HEK293 (cell line): ENCODE measurements around the gene COL18A1.

Experiments
- KLF10 ChIP-seq: fragments of 450-650 bp; IDR thresholded peaks from 2 replicates; pipeline ENCODE4 v1.5.1; 2018; ENCODE audit warnings: missing biosample characterization, mild to moderate bottlenecking, missing genetic modification characterization
- MEIS1 ChIP-seq: sonication (generic); formaldehyde crosslinking; IDR thresholded peaks from 2 replicates; pipeline ENCODE4 v1.8.1; 2022; ENCODE audit warnings: missing genetic modification reagents, mild to moderate bottlenecking, borderline replicate concordance
- PATZ1 ChIP-seq: fragments of 450-650 bp; formaldehyde crosslinking; IDR thresholded peaks from 2 replicates; pipeline ENCODE4 v1.5.1; 2016; ENCODE audit warnings: missing biosample characterization, missing genetic modification characterization
- RBAK ChIP-seq: fragments of 450-650 bp; formaldehyde crosslinking; IDR thresholded peaks from 2 replicates; pipeline ENCODE4 v1.5.1; 2016; ENCODE audit warnings: missing biosample characterization, missing genetic modification characterization
- SETDB1 ChIP-seq: IDR thresholded peaks from one replicate; pipeline ENCODE4 v1.6.1; 2017; ENCODE audit warnings: mild to moderate bottlenecking, low read length, moderate library complexity, mixed read lengths; ENCODE audit not compliant: insufficient read length
- TCF7L2 ChIP-seq: IDR thresholded peaks from 2 replicates; pipeline ENCODE4 v1.6.1; 2011; ENCODE audit warnings: low read depth, mild to moderate bottlenecking, inconsistent platforms, low read length, moderate library complexity, borderline replicate concordance
- WT1 ChIP-seq: fragments of 450-650 bp; formaldehyde crosslinking; IDR thresholded peaks from 2 replicates; pipeline ENCODE4 v1.5.1; 2016; ENCODE audit warnings: missing biosample characterization, missing genetic modification characterization
- ZBTB10 ChIP-seq: fragments of 450-650 bp; formaldehyde crosslinking; IDR thresholded peaks from 2 replicates; pipeline ENCODE4 v1.5.1; 2016; ENCODE audit warnings: missing biosample characterization, missing genetic modification characterization
- ZBTB48 ChIP-seq: fragments of 450-650 bp; formaldehyde crosslinking; IDR thresholded peaks from 2 replicates; pipeline ENCODE4 v1.5.1; 2016; ENCODE audit warnings: missing biosample characterization, missing genetic modification characterization
- ZFP3 ChIP-seq: fragments of 450-650 bp; formaldehyde crosslinking; IDR thresholded peaks from 2 replicates; pipeline ENCODE4 v1.5.1; 2016; ENCODE audit warnings: low read depth, missing biosample characterization, missing genetic modification characterization
- ZNF146 ChIP-seq: fragments of 450-650 bp; formaldehyde crosslinking; IDR thresholded peaks from 2 replicates; pipeline ENCODE4 v1.5.1; 2016; ENCODE audit warnings: missing biosample characterization, missing genetic modification characterization
- ZNF175 ChIP-seq: fragments of 450-650 bp; formaldehyde crosslinking; IDR thresholded peaks from 2 replicates; pipeline ENCODE4 v1.5.1; 2016; ENCODE audit warnings: missing biosample characterization, missing genetic modification characterization
- ZNF416 ChIP-seq: fragments of 450-650 bp; formaldehyde crosslinking; IDR thresholded peaks from 2 replicates; pipeline ENCODE4 v1.5.1; 2016; ENCODE audit warnings: missing biosample characterization, missing genetic modification characterization
- ZNF48 ChIP-seq: fragments of 450-650 bp; formaldehyde crosslinking; IDR thresholded peaks from 2 replicates; pipeline ENCODE4 v1.5.1; 2016; ENCODE audit warnings: missing biosample characterization, missing genetic modification characterization
- ZNF549 ChIP-seq: fragments of 450-650 bp; IDR thresholded peaks from 2 replicates; pipeline ENCODE4 v1.5.1; 2018; ENCODE audit warnings: missing biosample characterization, missing genetic modification characterization, mild to moderate bottlenecking, inconsistent platforms, moderate library complexity
- ZNF558 ChIP-seq: fragments of 450-650 bp; formaldehyde crosslinking; IDR thresholded peaks from 2 replicates; pipeline ENCODE4 v1.5.1; 2016; ENCODE audit warnings: missing biosample characterization, missing genetic modification characterization
- ZNF571 ChIP-seq: fragments of 450-650 bp; formaldehyde crosslinking; IDR thresholded peaks from 2 replicates; pipeline ENCODE4 v1.5.0; 2017; ENCODE audit warnings: missing biosample characterization, missing genetic modification characterization
- ZNF610 ChIP-seq: fragments of 450-650 bp; formaldehyde crosslinking; IDR thresholded peaks from 2 replicates; pipeline ENCODE4 v1.5.1; 2016; ENCODE audit warnings: missing biosample characterization, missing genetic modification characterization, borderline replicate concordance
- ZNF747 ChIP-seq: fragments of 450-650 bp; formaldehyde crosslinking; IDR thresholded peaks from 2 replicates; pipeline ENCODE4 v1.5.1; 2016; ENCODE audit warnings: missing biosample characterization, missing genetic modification characterization
- ZNF76 ChIP-seq: fragments of 450-650 bp; formaldehyde crosslinking; IDR thresholded peaks from 2 replicates; pipeline ENCODE4; 2016; ENCODE audit warnings: low read depth, missing biosample characterization, missing genetic modification characterization, borderline replicate concordance
- ZNF785 ChIP-seq: fragments of 450-650 bp; formaldehyde crosslinking; IDR thresholded peaks from 2 replicates; pipeline ENCODE4 v1.5.1; 2016; ENCODE audit warnings: missing biosample characterization, missing genetic modification characterization
- ZNF837 ChIP-seq: fragments of 450-650 bp; formaldehyde crosslinking; IDR thresholded peaks from 2 replicates; pipeline ENCODE4 v1.5.1; 2016; ENCODE audit warnings: missing biosample characterization, missing genetic modification characterization
- ZSCAN16 ChIP-seq: fragments of 450-650 bp; formaldehyde crosslinking; IDR thresholded peaks from 2 replicates; pipeline ENCODE4 v1.5.1; 2016; ENCODE audit warnings: missing biosample characterization, missing genetic modification characterization
- TF ChIP-seq, protein P1 (sequence below): fragments of 450-650 bp; formaldehyde crosslinking; IDR thresholded peaks from 2 replicates; pipeline ENCODE4 v1.5.1; 2017; ENCODE audit warnings: missing biosample characterization, mild to moderate bottlenecking, missing genetic modification characterization, moderate library complexity
- TF ChIP-seq, protein P2 (sequence below): fragments of 450-650 bp; formaldehyde crosslinking; IDR thresholded peaks from 2 replicates; pipeline ENCODE4 v1.5.0; 2017; ENCODE audit warnings: missing biosample characterization, missing genetic modification characterization, borderline replicate concordance
- TF ChIP-seq, protein P3 (sequence below): fragments of 450-650 bp; formaldehyde crosslinking; IDR thresholded peaks from 2 replicates; pipeline ENCODE4 v1.5.1; 2017; ENCODE audit warnings: missing biosample characterization, missing genetic modification characterization
- TF ChIP-seq, protein P4 (sequence below): fragments of 450-650 bp; formaldehyde crosslinking; conservative IDR thresholded peaks from 2 replicates; pipeline ENCODE4 v1.5.1; 2016; ENCODE audit warnings: low read depth, missing biosample characterization, missing genetic modification characterization

COL18A1 gene

GRCh38 chr21:45507888-45508508 is 103.0 kb downstream of the COL18A1 start (continued):
- TF ChIP-seq, protein P1, sequence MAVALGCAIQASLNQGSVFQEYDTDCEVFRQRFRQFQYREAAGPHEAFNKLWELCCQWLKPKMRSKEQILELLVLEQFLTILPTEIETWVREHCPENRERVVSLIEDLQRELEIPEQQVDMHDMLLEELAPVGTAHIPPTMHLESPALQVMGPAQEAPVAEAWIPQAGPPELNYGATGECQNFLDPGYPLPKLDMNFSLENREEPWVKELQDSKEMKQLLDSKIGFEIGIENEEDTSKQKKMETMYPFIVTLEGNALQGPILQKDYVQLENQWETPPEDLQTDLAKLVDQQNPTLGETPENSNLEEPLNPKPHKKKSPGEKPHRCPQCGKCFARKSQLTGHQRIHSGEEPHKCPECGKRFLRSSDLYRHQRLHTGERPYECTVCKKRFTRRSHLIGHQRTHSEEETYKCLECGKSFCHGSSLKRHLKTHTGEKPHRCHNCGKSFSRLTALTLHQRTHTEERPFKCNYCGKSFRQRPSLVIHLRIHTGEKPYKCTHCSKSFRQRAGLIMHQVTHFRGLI (tag by site-specific recombination): no peak
- no peak for TF ChIP-seq ZNF48 (tag by site-specific recombination)
- no peak for TF ChIP-seq MEIS1 (CRISPR knock-in tag)
- TF ChIP-seq ZFP3 (tag by site-specific recombination): no peak
- no peak for TF ChIP-seq ZNF549 (tag by site-specific recombination)
- TF ChIP-seq RBAK (tag by site-specific recombination): no peak
- no peak for TF ChIP-seq TCF7L2
- peak; percentile 41; the same call in 1 of the 2 replicates for TF ChIP-seq PATZ1
- TF ChIP-seq ZNF837 (tag by site-specific recombination): peak; percentile 90; the same call in 1 of the 2 replicates
- no peak for TF ChIP-seq ZNF76 (tag by site-specific recombination)
- TF ChIP-seq, protein P2, sequence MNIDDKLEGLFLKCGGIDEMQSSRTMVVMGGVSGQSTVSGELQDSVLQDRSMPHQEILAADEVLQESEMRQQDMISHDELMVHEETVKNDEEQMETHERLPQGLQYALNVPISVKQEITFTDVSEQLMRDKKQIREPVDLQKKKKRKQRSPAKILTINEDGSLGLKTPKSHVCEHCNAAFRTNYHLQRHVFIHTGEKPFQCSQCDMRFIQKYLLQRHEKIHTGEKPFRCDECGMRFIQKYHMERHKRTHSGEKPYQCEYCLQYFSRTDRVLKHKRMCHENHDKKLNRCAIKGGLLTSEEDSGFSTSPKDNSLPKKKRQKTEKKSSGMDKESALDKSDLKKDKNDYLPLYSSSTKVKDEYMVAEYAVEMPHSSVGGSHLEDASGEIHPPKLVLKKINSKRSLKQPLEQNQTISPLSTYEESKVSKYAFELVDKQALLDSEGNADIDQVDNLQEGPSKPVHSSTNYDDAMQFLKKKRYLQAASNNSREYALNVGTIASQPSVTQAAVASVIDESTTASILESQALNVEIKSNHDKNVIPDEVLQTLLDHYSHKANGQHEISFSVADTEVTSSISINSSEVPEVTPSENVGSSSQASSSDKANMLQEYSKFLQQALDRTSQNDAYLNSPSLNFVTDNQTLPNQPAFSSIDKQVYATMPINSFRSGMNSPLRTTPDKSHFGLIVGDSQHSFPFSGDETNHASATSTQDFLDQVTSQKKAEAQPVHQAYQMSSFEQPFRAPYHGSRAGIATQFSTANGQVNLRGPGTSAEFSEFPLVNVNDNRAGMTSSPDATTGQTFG (tag by site-specific recombination): peak; percentile 57; the same call in 1 of the 2 replicates
- TF ChIP-seq WT1 (tag by site-specific recombination): no peak
- TF ChIP-seq ZBTB48 (tag by site-specific recombination): no peak
- TF ChIP-seq ZNF571 (tag by site-specific recombination): no peak
- TF ChIP-seq, protein P3, sequence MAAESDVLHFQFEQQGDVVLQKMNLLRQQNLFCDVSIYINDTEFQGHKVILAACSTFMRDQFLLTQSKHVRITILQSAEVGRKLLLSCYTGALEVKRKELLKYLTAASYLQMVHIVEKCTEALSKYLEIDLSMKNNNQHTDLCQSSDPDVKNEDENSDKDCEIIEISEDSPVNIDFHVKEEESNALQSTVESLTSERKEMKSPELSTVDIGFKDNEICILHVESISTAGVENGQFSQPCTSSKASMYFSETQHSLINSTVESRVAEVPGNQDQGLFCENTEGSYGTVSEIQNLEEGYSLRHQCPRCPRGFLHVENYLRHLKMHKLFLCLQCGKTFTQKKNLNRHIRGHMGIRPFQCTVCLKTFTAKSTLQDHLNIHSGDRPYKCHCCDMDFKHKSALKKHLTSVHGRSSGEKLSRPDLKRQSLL (tag by site-specific recombination): no peak
- TF ChIP-seq SETDB1: no peak
- 0 out of 2 replicates have a peak, but pooled peaks have one; percentile 26 for TF ChIP-seq ZNF785 (tag by site-specific recombination)
- TF ChIP-seq ZNF610 (tag by site-specific recombination): no peak
- no peak for TF ChIP-seq ZNF558 (tag by site-specific recombination)
- TF ChIP-seq, protein P4, sequence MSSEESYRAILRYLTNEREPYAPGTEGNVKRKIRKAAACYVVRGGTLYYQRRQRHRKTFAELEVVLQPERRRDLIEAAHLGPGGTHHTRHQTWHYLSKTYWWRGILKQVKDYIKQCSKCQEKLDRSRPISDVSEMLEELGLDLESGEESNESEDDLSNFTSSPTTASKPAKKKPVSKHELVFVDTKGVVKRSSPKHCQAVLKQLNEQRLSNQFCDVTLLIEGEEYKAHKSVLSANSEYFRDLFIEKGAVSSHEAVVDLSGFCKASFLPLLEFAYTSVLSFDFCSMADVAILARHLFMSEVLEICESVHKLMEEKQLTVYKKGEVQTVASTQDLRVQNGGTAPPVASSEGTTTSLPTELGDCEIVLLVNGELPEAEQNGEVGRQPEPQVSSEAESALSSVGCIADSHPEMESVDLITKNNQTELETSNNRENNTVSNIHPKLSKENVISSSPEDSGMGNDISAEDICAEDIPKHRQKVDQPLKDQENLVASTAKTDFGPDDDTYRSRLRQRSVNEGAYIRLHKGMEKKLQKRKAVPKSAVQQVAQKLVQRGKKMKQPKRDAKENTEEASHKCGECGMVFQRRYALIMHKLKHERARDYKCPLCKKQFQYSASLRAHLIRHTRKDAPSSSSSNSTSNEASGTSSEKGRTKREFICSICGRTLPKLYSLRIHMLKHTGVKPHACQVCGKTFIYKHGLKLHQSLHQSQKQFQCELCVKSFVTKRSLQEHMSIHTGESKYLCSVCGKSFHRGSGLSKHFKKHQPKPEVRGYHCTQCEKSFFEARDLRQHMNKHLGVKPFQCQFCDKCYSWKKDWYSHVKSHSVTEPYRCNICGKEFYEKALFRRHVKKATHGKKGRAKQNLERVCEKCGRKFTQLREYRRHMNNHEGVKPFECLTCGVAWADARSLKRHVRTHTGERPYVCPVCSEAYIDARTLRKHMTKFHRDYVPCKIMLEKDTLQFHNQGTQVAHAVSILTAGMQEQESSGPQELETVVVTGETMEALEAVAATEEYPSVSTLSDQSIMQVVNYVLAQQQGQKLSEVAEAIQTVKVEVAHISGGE (tag by site-specific recombination): no peak
- TF ChIP-seq KLF10 (tag by site-specific recombination): no peak
- 0 out of 2 replicates have a peak, but pooled peaks have one; percentile 37 for TF ChIP-seq ZSCAN16
- TF ChIP-seq ZBTB10 (tag by site-specific recombination): 0 out of 2 replicates have a peak, but pooled peaks have one; percentile 21
- TF ChIP-seq ZNF747: no peak
- no peak for TF ChIP-seq ZNF416 (tag by site-specific recombination)
- no peak for TF ChIP-seq ZNF175 (tag by site-specific recombination)
- TF ChIP-seq ZNF146: peak; percentile 82
